Psoas muscle (tissue), 8 donors: Measurements from ENCODE around the gene LRRC72. TPM values are rescaled to one million over a fixed set of nuclear protein-coding genes. Genes with fewer than 3 reads are reported as not detected.
"Not testable (repeated sequence)": the region's sequence is repeated elsewhere in the genome, so short reads cannot be mapped to it uniquely, and the experiment has no call there.

Experiments
- ATAC-seq, 4 donors: fragments of 200-7000 bp; cut with Tn5 transposase; one replicate each; pipeline ENCODE4 v1.9.1; 2020; ENCODE audit warnings: moderate library complexity in 3 of 4, mild to moderate bottlenecking in 2 of 4
- DNase-seq, 2 donors: peaks; one replicate each; pipeline ENCODE4 v3.0.0-alpha.2; 2020
- H3K27ac ChIP-seq: fragments of 200-600 bp; one replicate; pipeline ENCODE4 v1.8.0; 2022
- H3K27me3 ChIP-seq, 3 donors: fragments of 200-600 bp in 1 of 3; one replicate each; pipeline versions ENCODE4 v1.6.1 to v1.8.0; 2013 to 2022; ENCODE audit warnings: low read length in 2 of 3, mild to moderate bottlenecking in 2 of 3, moderate library complexity in 1 of 3; ENCODE audit not compliant: insufficient read depth in 3 of 3
- H3K36me3 ChIP-seq, 2 donors: fragments of 200-600 bp in 1 of 2; one replicate each; pipeline versions ENCODE4 v1.6.1 to v1.8.0; 2013 to 2022; ENCODE audit warnings: low read depth in 1 of 2, mild to moderate bottlenecking in 1 of 2, moderate library complexity in 1 of 2; ENCODE audit not compliant: insufficient read depth in 1 of 2
- H3K4me1 ChIP-seq: fragments of 200-600 bp; one replicate; pipeline ENCODE4 v1.8.0; 2022
- H3K4me3 ChIP-seq: fragments of 200-600 bp; one replicate; pipeline ENCODE4 v1.8.0; 2022; ENCODE audit warnings: mild to moderate bottlenecking
- H3K9me3 ChIP-seq: fragments of 200-600 bp; one replicate; pipeline ENCODE4 v1.8.0; 2022
- CTCF ChIP-seq: fragments of 200-600 bp; IDR thresholded peaks from one replicate; pipeline ENCODE4 v1.8.0; 2022; ENCODE audit warnings: antibody characterized with exemption
- WGBS, 3 donors: extraction: QIAGEN DNeasy Blood & Tissue Kit; methylation state at CpG; one replicate each; pipeline versions ENCODE4 v1.1.6 to v1.1.7; 2013; 5-methylcytosine and 5-hydroxymethylcytosine counted together
- intact Hi-C, 2 donors: fragments of 100-400 bp; cut with DNase I; formaldehyde crosslinking; loops; one replicate each; pipeline versions ENCODE4 v1.11.0 to v1.14.2; 2022
- polyA plus RNA-seq, 3 donors: library from polyadenylated mRNA; stranded (reverse); fragments of 200-250 nt; gene quantifications; one replicate each; pipeline ENCODE4 v1.2.3, GENCODE V29; 2013
- total RNA-seq, 4 donors: library from RNA; stranded (reverse); fragmentation: NEBNext Ultra II Directional in 2 of 4; extraction: Animal tissue kit (Norgen Biotek cat#: 25700) in 2 of 4; gene quantifications; one replicate each; pipeline versions ENCODE4 v1.2.1 to v1.2.4, GENCODE V29; 2021 to 2023
- donor health status: healthy with polysubstance abuse.
- donor health status: DM: no; HTN: no; CAD: no; lungs with moderate emphysema.
- donor health status: Bipolar disorder and iron deficiency.
- donor health status: healthy.
- donor health status: DM: yes; HTN: yes; CAD: no.
- donor health status: DM: no; HTN: no; CAD: no.
- donor health status: DM: no; HTN: no; CAD: no.
- donor health status: DM: yes; HTN: yes; CAD: no.

Gene LRRC72
- total and polyA plus RNA-seq, 7 donors = not detected

DNA sequence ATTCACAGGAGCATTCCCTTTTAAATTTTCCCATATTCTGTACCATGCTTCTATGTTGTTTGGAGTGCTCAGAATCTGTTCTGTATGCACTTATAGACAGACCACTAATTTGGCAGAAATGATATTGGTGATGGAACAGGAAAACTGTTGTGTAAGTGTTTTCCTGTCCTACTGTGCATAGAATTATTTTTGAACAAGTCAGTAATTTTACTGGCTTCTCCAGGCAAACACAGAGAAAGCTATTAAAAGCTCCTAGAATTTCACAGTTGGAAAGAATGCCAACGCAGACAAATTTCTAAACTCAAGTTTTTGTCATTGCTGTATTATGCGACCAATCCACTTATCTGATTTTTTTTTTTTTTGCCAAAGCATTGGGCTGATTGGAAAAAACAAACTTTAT lies 63.3 kb downstream of the LRRC72 start:
- WGBS, 3 donors = 38 to 50% (median 48%) methylated on average over 2 of the region's 2 CpGs
- H3K27ac ChIP-seq = no peak overlapping the region
- no peaks in the 10 kb centered on the region for H3K9me3 ChIP-seq
- H3K27me3 ChIP-seq = no peaks in the 10 kb centered on the region
- H3K4me1 ChIP-seq = no peaks in the 10 kb centered on the region
- no peak for DNase-seq
- no peak overlapping the region for H3K4me3 ChIP-seq
- TF ChIP-seq CTCF = no peak
- ATAC-seq = no peak
- no peaks in the 10 kb centered on the region for H3K36me3 ChIP-seq
- intact Hi-C loops = no loop called here

DNA sequence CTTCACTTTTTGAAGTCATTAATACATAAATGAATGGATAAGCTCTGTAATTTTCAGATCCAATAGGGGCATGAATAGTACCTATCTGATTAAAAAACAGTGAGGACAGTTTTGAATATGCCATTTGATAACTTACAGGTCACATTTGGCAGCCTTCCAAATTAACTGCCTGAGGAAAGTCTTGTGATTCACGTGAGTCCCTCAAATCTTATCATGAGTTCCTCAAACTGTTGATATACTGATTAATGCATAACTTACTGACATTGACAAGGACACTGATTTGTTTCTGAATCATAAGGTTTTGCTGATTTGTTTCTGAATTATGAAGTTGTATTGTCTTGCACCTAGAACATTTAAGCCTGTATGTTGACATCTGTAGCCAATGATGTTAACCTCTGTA lies 63.8 kb downstream of the LRRC72 start:
- no peaks in the 10 kb centered on the region for H3K27me3 ChIP-seq
- H3K4me3 ChIP-seq = no peak overlapping the region
- ATAC-seq (no peak), DNase-seq (no peak)
- H3K9me3 ChIP-seq = no peaks in the 10 kb centered on the region
- 38 to 58% (median 42%) methylated on average over 1 of the region's 1 CpG for WGBS, 3 donors
- no peaks in the 10 kb centered on the region for H3K36me3 ChIP-seq
- no peak overlapping the region for H3K27ac ChIP-seq
- intact Hi-C loops = no loop called here
- no peaks in the 10 kb centered on the region for H3K4me1 ChIP-seq
- TF ChIP-seq CTCF = no peak

- Histone ChIP-seq H3K4me1 (no peaks in the 10 kb centered on the region), H3K4me3 (no peak overlapping the region), H3K9me3 (no peaks in the 10 kb centered on the region), H3K27me3 (no peaks in the 10 kb centered on the region), H3K36me3 (no peaks in the 10 kb centered on the region), H3K27ac (no peak overlapping the region)
- 80 to 92% (median 89%) methylated on average over 3 of the region's 3 CpGs for WGBS, 3 donors
- DNase-seq = no peak
- no peak for TF ChIP-seq CTCF
- intact Hi-C loops = no loop called here
- no peak for ATAC-seq
These were observed 65.8 kb downstream of the LRRC72 start for GRCh38 chr7:16592395-16592794.

- DNase-seq (no peak), ATAC-seq (peak in 1 of 4 donors; percentile 27)
- no peaks in the 10 kb centered on the region for H3K4me1 ChIP-seq
- H3K27ac ChIP-seq = no peak overlapping the region
- no peak overlapping the region for H3K4me3 ChIP-seq
- H3K9me3 ChIP-seq = no peaks in the 10 kb centered on the region
- H3K36me3 ChIP-seq = peaks cover 0 to 11% of the 10 kb centered on the region in 2 donors
- intact Hi-C loops = no loop called here
- TF ChIP-seq CTCF = no peak
- no peaks in the 10 kb centered on the region for H3K27me3 ChIP-seq
These were observed 67.4 kb downstream of the LRRC72 start for GRCh38 chr7:16594061-16594460.

GRCh38 chr7:16594676-16595075 lies 68.1 kb downstream of the LRRC72 start:
- ATAC-seq (no peak), DNase-seq (no peak)
- H3K4me3 ChIP-seq = no peak overlapping the region
- H3K4me1 ChIP-seq = no peaks in the 10 kb centered on the region
- no peaks in the 10 kb centered on the region for H3K9me3 ChIP-seq
- H3K27me3 ChIP-seq = no peaks in the 10 kb centered on the region
- intact Hi-C loops = no loop called here
- peaks cover 0 to 17% of the 10 kb centered on the region in 2 donors for H3K36me3 ChIP-seq
- no peak for TF ChIP-seq CTCF
- no peak overlapping the region for H3K27ac ChIP-seq
- WGBS, 3 donors = 83 to 85% (median 84%) methylated on average over 1 of the region's 1 CpG

DNA sequence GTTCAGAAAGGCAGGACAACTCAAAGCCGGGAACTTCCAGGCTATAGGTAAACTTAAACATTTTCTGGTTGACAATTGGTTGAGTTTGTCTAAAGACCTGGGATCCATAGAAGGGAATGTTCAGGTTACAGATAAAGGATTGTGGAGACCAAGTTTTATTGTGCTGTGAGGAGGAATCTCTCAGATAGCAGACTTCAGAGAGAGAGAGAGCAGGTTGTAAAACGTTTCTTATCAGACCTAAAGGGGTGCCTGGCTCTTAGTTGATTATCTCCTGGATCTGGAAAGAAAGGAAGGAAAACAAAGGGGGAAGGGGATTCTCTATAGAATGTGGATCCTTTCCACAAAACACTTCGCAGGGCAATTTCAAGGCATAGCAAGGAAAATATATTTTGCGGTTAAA lies 69.0 kb downstream of the LRRC72 start:
- H3K4me3 ChIP-seq, intact Hi-C loops, H3K27ac ChIP-seq, DNase-seq, H3K4me1 ChIP-seq, H3K27me3 ChIP-seq, ATAC-seq, H3K9me3 ChIP-seq: not testable (repeated sequence)
- 75 to 81% (median 77%) methylated on average over 4 of the region's 4 CpGs for WGBS, 3 donors
- H3K36me3 ChIP-seq = peaks cover 3 to 27% of the 10 kb centered on the region in 2 donors
